HPDE6-E6E7 (cell line): ENCODE data around the gene CARMIL3.
A peak's percentile ranks its signal among the peaks of the same experiment; 100 is the strongest.
"Not testable (repeated sequence)": the region's sequence is repeated elsewhere in the genome, so short reads cannot be mapped to it uniquely, and the experiment has no call there.

Source experiments
- DNase-seq: peaks from one replicate; pipeline ENCODE4 v3.0.0; 2011; ENCODE audit warnings: missing footprints; ENCODE audit errors: extremely low spot score

The CARMIL3 gene

GRCh38 chr14:24036963-24037657, 14.7 kb upstream of the CARMIL3 start:
- not testable (repeated sequence) for DNase-seq

GRCh38 chr14:24037658-24038037, 14.2 kb upstream of the CARMIL3 start:
- no peak for DNase-seq

GRCh38 chr14:24038686-24039085, 13.1 kb upstream of the CARMIL3 start:
- DNase-seq = no peak

- DNase-seq = no peak
These were observed 11.1 kb upstream of the CARMIL3 start for GRCh38 chr14:24040692-24041091.

- DNase-seq = no peak
These were observed 9.1 kb upstream of the CARMIL3 start for GRCh38 chr14:24042746-24043145.

GRCh38 chr14:24049002-24049401, 2.8 kb upstream of the CARMIL3 start:
- DNase-seq = not testable (repeated sequence)

- not testable (repeated sequence) for DNase-seq
These were observed 1.1 kb upstream of the CARMIL3 start for GRCh38 chr14:24050753-24051152.

GRCh38 chr14:24051176-24051788, 527 bp upstream of the CARMIL3 start:
- DNase-seq = no peak

- no peak for DNase-seq
These were observed 1.1 kb downstream of the CARMIL3 start for GRCh38 chr14:24052656-24053547.

- no peak for DNase-seq
These were observed 1.9 kb downstream of the CARMIL3 start for GRCh38 chr14:24053548-24054323.

- no peak for DNase-seq
These were observed 2.5 kb downstream of the CARMIL3 start for GRCh38 chr14:24054324-24054641.

- no peak for DNase-seq
These were observed 2.8 kb downstream of the CARMIL3 start for GRCh38 chr14:24054646-24055045.

- no peak for DNase-seq
These were observed 4.4 kb downstream of the CARMIL3 start for GRCh38 chr14:24055971-24056799.

- no peak for DNase-seq
These were observed 5.0 kb downstream of the CARMIL3 start for GRCh38 chr14:24056800-24057184.

GRCh38 chr14:24057271-24057670, 5.5 kb downstream of the CARMIL3 start:
- DNase-seq = no peak

- DNase-seq = no peak
These were observed 6.1 kb downstream of the CARMIL3 start for GRCh38 chr14:24057867-24058259.

GRCh38 chr14:24058260-24058950, 6.6 kb downstream of the CARMIL3 start:
- DNase-seq = peak; percentile 74

GRCh38 chr14:24058951-24059475, 7.2 kb downstream of the CARMIL3 start:
- DNase-seq = no peak

GRCh38 chr14:24059841-24060388, 8.1 kb downstream of the CARMIL3 start:
- no peak for DNase-seq

- no peak for DNase-seq
These were observed 8.6 kb downstream of the CARMIL3 start for GRCh38 chr14:24060443-24060842.
